Measurements from ENCODE around the gene DCAF10.
"Not testable (repeated sequence)": the region's sequence is repeated elsewhere in the genome, so short reads cannot be mapped to it uniquely, and the experiment has no call there.

Gene DCAF10

DNA sequence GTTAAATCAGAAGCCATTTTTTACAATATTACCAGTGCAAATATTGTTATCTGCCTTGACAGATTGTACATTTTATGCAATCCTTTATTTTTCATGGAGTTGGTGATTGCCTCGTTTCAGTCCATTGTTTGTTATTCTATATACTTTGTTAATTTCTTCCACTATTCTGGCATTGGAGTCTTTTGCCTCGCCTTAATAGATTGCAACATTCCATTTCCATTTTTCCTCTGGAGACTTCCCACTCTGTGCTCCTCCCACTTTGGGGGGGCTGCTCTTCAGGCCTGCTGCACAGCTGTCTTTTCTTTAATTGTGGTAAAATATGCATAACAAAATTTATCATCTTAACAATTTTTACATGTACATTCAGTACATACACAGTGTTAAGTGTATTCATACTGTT is 4.4 kb upstream of the DCAF10 start:
- no peak for DNase-seq

DNA sequence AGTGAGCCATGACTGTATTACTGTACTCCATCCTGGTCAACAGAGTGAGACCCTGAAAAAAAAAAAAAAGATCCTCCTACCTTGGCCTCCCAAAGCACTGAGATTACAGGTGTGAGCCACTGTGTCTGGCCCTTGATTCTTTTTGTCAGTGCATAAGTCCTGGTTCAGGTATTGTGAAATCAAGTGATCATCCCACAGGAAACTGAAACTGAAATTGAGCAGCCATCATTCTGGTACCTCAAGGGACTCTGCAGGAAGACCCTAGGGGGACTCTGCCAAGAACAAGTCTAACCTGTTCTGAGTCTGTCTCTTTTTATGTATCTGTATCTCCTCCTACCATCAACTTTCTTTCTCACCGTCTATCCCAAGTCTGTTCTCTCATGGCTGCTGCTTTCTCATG is 1.9 kb upstream of the DCAF10 start:
- no peak for DNase-seq

DNA sequence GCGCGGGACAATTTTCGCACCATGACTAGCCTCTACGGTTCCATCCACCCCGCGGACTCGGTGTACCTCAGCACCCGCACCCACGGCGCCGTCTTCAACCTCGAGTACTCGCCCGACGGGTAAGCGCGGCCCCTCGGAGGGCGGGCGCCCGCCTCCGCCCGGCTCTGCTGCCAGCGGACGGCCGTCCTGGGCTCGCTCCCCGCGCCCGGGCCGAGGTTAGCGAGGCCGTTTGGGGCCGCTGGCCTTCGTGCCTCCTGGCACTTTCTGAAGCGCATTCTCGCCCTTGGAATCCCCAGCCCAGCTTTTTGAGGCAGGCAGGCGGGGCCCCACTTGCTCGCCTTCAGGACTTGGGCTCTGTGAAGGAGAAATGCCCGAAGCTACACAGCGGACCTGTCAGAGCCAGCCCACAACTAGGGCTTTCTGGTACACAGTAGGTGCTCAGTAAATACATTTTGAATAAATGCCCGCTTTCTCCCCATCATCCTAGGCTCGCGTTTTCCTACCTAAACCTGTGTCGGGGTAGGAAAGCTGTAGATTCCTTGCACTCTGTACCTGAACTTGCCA is 772 bp downstream of the DCAF10 start:
- DNase-seq: no peak

DNA sequence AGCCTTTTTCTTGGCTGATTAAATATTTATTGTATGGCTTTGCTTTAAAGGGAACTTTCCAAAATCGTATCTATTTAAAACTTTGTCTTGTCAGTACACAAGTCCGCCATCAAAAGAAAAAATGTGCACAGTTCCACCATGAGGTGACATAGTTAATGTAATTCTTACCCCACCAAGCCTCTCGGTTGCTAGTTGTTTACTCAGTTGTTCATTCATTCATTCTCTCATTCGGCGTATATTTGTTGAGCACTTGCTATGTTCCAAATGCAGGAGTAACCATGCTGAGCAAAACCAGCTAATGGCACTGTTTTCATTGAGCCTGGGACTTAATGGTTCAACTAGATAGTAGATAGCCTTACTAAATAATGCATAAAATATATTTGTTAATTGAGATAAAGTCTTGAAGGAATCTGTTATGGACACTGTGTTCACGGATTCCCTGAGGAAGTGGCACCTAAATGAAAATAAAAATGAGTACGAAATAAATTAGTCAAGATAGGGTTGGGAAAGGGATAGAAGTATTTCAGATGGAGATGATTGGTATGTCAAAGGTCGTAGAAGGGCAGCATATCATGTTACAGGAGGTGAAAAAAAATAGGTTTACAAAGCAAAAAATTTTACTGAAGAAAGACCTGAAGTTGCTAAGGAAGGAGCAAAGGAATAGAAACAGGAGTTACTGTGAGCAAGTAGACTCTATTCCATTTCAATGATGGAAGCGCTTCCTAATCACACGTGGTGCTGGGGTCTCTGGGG is 1.5 kb downstream of the DCAF10 start:
- DNase-seq: no peak

DNA sequence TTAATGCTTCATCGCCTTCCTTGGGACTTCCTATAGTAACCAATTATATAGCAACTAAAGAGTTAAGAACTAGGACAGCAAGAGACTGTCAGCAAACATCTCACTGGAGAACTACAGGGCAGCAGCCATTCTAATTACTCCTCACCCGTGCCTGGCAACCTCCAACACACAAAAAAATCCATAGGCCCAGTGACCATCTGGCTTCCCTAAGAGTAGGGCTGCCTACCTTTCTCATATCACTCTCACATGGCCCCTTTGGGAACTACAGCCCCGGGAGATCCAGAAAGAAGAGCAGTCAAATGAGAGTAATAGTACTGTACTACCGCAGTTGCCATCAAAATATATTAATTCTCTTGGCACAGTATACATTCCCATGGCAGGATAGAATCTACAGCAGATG is 5.7 kb downstream of the DCAF10 start:
- no peak for DNase-seq

DNA sequence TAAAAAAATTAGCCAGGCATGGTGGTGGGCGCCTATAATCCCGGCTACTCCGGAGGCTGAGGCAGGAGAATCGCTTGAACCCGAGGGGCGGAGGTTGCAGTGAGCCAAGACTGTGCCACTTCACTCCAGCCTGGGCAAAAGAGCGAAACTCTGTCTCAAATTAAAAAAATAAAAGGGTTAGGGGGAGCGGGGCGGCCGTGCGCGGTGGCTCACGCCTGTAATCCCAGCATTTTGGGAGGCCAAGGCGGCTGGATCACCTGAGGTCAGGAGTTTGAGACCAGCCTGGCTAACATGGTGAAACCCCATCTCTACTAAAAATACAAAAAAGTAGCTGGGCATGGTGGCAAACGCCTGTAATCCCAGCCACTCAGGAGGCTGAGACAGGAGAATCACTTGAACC is 9.1 kb downstream of the DCAF10 start:
- DNase-seq: not testable (repeated sequence)

DNA sequence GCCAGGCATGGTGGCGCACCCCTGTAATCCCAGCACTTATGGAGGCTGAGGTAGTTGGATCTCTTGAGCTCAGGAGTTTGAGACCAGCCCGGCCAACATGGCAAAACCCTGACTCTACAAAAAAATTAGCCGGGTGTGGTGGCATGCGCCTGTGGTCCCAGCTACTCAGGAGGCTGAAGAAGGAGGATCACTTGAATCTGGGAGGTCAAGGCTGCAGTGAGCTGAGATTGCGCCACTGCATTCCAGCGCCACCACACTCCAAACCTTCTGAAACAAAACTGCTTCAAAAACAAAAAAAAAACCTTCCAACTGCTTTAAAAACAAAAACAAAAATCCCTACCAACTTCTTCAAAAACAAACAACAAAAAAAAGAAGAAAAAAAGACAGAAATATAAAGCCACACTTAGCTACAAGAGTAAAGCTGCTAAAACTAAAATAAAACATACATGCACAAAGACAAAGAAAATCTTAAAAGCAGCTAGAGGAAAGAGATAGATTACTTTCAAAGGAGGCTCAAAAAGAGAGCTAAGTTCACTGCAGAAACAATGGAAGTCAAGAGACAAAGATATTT is 11.4 kb downstream of the DCAF10 start:
- DNase-seq: no peak

DNA sequence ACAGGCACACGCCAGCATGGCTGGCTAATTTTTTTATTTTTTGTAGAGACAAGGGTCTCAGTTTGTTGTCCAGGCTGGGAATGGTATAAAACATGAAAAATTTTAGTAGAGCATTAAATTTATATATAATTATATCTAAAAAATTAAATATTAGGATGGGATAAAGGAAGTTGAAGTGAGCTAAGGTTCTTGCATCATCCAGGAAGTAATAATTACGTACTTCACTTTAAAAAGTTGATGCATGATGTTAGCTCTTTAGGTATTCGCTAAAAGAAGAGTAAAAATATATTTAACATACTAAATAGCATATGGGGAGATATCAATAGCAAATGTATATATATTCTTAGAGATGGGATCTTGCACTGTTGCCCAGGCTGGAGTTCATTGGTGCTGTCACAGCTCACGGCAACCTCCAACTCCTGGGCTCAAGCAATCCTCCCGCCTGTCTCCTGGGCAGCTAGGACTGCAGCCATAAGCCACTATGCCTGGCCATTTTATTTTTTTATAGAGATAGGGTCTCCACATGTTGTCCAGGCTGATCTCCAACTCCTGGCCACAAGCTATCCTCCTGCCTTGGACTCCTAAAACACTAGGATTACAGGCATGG is 12.3 kb downstream of the DCAF10 start:
- DNase-seq: no peak

DNA sequence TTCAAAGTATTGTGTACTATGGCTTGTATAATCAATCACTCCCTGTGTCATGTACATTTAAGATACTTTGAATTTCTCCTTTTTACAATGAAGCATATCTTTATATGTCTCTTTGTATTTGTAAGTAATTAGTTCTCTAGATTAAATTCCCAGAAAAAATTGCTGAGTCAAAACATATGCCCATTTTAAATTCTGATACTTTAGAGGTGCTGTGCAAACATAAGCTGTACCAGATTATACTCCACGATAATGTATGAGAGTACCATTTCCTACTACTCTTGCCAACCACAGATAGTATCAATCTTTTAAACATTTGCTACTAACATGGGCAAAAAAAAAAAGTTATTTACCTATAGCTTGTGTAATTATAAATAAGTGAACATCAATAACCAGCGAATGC is 18.3 kb downstream of the DCAF10 start:
- no peak for DNase-seq

DNA sequence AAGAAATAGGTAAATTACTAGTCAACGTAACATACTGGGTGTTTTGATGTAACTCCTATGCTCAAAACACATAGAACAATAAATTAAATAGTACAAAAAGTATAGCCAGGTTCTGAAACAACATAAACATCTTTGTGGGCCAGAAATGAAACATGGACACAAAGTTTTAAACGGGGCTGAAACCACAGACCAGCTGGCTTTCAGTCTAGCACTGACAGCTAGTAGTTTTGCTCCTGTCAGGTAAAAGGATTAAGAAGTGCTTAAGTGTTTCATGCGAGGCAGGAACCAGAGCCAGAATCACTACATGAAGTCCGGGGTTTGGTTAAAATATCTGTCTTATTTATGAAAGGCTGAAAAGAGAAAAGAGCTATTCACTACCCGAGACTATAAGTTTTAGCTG is 19.5 kb downstream of the DCAF10 start:
- no peak for DNase-seq

DNA sequence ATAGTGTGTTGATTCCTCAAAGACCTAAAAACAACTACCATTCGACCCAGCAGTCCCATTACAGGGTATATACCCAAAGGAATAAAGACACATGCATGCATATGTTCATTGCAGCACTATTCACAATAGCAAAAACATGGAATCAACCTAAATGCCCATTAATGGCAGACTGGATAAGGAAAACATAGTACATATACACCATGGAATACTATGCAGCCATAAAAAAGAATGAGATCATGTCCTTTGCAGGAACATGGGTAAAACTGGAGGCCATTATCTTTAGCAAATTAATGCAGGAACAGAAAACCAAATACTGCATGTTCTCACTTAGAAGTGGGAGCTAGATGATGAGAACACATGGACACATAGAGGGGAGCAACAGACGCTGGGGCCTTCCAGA is 24.6 kb downstream of the DCAF10 start:
- DNase-seq: not testable (repeated sequence)

DNA sequence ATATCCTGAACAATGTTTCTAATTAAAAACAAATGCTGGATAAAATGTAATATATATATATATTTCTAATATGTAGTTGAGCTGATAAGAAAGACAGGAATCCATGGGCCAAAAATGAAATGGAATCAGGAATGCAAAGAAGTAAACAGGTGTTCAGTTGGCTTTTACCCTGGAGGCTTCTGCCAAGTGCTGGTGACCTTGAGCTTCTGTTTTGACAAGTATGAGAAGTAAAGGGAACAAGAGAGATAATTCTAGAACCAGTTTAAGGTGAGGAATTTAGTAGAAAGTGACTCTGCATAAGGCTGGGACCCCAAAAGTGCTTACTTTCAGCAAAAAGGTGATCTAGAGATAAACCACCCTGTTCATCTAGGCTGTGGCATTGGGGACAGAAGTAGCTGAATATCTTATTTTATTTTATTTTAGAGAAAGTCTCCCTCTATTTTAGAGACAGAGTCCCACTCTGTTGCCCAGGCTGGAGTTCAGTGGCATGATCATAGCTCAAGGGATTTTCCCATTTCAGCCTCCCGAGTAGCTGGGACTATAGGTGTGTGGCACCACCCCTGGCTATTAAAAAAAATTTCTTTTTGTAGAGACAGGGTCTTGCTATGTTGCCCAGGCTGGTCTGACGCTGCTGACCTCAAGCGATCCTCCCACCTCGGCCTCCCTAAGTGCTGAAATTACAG is 27.0 kb downstream of the DCAF10 start:
- DNase-seq: no peak

DNA sequence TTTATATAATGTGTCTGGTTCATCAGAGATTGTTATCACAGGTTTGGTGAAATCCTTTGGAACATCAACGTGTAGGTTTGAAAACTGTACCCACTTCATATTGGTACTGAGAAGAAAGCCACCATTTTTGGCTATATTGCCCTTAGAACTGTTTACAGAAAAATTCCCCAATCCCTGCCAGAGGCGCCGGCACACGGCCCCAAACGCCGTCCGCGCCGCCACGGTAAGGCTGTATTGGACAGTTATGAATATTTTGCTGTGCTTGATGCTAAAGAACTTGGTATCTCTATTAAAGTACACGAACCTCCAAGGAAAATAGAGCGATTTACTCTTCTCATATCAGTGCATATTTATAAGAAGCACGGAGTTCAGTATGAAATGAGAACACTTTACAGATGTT is 35.2 kb downstream of the DCAF10 start:
- no peak for DNase-seq

DNA sequence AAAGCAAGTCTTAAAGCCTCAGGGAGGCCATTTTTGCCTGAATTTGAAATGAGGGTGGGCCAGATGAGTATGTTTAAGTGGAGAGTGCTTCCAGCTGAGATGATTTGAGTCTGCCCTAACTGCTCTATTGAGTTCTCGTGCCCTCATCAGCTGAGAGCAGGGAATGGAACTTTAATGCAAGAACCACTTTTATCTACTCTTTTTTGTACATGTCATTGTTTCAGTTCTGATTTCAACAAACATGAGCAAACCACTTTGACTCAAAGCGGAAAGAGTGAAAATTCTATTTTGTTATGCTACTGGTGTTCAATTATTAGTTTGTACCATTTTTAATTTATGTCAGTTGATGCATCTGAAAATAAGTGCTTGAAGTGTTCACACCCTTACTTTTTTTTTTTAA is 35.8 kb downstream of the DCAF10 start:
- no peak for DNase-seq

DNA sequence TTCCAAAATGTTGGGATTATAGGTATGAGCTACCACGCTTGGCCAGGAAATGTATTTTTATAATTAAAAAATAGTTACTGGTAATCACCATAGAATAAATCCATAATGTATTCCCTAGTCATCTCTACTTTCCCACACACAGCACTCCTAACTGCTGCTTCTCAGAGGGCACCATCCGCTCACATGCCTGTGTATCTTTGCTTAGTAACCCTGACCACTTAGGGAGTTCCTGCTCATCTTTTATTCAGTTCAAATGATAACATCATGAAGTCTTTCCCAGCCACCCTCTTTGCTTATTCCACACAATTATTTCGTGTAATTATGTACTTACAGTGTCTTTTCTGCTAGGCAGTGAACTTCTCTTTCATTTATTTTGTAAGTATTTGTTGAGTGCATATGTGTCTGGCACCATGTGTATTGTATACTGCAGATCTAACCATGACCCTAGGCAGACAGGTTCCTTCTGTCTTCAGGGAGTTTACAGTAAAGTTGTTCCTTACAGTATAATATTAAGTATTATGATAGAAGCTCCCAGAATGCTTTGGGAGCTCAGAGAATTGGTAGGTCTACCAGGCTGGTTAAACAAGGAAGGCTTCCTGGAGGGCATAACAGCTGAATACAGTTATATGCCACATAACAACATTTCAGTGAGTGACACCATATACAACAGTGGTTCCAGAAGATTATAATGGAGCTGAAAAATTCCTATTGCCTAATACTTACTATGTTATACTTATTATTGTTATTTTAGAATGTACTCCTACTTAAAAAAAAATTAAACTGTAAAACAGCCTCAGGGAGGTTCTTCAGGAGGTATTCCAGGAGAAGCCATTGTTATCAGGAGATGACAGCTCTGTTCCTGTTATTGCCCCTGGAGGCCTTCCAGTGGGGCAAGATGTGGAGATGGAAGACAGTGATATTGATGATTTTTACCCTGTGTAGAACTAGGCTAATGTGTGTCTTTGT is 39.2 kb downstream of the DCAF10 start:
- DNase-seq: no peak

DNA sequence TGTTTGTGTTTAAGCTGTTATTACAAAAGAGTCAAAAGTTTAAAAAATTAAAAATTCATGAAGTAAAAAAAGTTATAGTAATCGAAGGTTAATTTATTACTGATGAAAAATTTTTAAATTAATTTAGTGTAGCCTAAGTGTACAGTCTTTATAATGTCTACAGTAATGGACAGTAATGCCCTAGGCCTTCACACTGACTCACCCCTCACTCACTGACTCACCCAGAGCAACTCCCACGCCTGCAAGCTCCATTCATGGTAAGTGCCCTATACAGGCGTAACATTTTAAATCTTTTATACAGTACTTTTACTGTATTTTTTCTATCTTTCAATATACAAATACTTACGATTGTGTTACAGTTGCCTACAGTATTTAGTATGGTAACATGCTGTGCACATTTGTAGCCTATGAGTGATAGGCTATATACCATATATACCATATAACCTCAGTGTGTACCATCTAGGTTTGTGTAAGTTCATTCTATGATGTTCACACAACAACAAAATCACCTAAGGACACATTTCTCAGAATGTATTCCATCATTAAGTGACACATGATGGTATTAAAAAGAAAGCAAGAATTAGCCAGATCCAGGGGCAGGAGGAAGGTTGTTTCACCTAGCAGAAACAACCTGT is 40.1 kb downstream of the DCAF10 start:
- no peak for DNase-seq

DNA sequence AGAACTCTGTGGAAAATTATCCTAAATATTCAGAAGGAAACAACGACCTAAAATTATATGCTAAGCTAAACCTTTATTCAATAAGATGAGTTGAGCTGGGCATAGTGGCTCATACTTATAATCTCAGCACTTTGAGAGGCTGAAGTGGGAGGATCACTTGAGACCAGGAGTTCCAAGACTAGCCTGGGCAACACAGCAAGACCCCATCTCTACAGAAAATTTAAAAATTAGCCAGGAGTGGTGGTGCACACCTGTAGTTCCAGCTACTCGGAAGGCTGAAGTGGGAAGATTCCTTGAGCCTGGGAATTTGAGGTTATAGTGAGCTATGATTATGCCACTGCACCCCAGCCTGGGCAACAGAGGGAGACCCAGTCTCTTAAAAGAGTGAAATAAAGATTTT is 51.6 kb downstream of the DCAF10 start:
- no peak for DNase-seq

DNA sequence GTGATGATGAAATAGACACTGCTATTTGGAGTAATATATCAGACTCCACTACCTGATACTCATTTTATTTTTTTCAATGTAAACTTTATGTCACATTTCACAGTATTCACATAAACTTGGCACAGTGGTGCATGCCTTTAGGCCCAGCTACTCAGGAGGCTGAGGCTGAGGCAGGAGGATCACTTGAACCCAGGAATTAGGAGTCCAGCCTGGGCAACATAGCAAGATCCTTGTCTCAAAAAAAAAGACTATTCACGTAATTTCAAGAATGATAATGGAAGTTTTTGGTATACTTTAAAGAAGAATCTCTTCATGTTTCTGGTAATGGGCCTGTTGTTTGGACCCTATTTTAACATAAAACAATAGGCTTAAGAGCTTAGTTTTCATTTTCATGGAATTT is 56.0 kb downstream of the DCAF10 start:
- DNase-seq: no peak

DNA sequence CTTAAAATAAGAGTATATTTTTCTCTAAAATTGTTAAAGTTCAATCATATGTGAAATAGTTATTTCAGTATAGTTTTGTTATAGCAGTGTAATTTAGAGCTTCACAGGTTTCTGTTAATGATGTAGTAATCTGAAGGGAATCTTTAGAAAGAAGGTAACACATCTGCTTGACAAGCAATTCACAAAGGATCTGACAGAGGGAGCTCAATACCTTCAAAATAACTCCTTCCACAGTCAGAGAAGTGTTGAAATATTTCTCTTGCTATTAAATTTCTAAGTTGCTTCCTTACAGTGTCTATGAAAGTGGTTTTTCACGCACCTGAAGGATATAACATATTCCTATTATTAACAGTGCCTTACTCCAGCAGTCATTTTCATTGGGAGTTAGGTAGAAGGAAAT is 58.4 kb downstream of the DCAF10 start:
- DNase-seq: no peak

DNA sequence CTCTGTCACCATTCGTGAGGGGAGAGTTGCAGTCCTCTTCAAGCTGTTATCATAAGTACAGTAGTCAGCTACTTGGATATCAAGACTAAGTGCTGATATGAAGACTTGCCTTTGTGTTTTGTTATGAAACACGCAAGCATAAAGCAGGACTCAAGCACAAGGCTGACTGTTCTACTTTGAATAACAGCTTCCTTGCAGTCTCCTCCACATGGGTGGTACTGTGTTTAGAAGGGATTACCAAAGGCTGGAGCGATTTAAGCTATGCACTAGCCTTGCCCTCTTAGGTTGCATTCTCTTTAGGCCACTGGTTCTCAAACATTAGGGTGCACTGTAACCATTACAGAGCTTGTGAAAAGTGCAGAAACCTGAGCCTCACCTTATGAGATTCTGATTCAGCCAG is 61.9 kb downstream of the DCAF10 start:
- DNase-seq: no peak

DNA sequence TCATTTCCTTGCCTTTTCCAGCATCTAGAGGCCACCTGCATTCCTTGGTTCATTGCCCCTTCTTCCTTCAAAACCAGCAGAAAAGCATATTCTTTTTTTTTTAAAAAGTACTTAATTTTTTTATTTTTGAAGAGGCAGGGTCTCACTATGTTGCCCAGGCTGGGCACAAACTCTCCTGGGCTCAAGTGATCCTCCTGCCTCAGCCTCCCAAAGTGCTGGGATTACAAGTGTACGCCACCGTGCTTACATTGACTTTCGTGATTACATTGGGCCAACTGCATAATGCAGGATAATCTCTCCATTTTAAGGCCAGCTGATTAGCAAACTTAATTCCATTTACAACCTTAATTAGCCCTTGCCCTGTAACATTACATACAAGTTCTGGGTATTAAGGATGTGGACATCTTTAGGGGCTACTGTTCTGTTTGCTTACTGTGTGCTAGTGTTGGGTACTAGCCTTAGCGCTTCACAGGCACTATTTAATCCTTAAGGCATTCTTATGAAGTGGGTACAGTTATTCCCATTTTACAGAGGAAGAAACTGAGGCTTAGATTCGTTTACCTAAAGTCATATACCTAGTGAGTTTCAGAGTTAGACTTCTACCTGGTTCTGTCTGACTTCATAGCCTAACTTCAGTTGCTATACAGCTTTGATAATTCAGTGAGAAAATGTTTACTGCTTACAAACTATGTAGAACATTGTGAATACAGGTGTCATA is 69.6 kb downstream of the DCAF10 start:
- no peak for DNase-seq
